ENCODE data around the gene PPP1R14C.

- TF ChIP-seq EZH2 (IDR thresholded peaks at IDR 0.05; ENCODE audit: low read depth, unreplicated experiment) (no peak), CTCF (conservative IDR thresholded peaks at IDR 0.05; ENCODE audit: low read depth in 2 of 2) (no peak), POLR2AphosphoS5 (IDR thresholded peaks at IDR 0.05; ENCODE audit: low read depth) (no peak), REST (IDR thresholded peaks at IDR 0.05; ENCODE audit: unreplicated experiment) (no peak), ZNF331 (CRISPR knock-in tag; IDR thresholded peaks at IDR 0.05; ENCODE audit: low read depth) (no peak), ZNF462 (CRISPR knock-in tag; IDR thresholded peaks at IDR 0.05) (no peak)
- TF ChIP-seq, protein P1, sequence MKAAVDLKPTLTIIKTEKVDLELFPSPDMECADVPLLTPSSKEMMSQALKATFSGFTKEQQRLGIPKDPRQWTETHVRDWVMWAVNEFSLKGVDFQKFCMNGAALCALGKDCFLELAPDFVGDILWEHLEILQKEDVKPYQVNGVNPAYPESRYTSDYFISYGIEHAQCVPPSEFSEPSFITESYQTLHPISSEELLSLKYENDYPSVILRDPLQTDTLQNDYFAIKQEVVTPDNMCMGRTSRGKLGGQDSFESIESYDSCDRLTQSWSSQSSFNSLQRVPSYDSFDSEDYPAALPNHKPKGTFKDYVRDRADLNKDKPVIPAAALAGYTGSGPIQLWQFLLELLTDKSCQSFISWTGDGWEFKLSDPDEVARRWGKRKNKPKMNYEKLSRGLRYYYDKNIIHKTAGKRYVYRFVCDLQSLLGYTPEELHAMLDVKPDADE (IDR thresholded peaks at IDR 0.05), result no peak
These were observed 43.5 kb downstream of the PPP1R14C start for GRCh38 chr6:150186129-150186898.
